Gastroesophageal sphincter (tissue), 3 donors: Measurements from ENCODE around the gene GNAO1.

Experiments
- CTCF ChIP-seq, 4 experiments: fragments of 200-600 bp in 2 of 4; fragments of 450-650 bp in 2 of 4; sonication (generic) in 1 of 4; IDR thresholded peaks; one replicate each; pipeline ENCODE4 v1.5.1; 2017 to 2019; ENCODE audit warnings: antibody characterized with exemption in 4 of 4, mild to moderate bottlenecking in 2 of 4, moderate library complexity in 2 of 4
- EP300 ChIP-seq: sonication (generic); formaldehyde crosslinking; IDR thresholded peaks from one replicate; pipeline ENCODE4 v1.6.1; 2017; ENCODE audit warnings: antibody characterized with exemption, mild to moderate bottlenecking
- POLR2A ChIP-seq, 2 donors: fragments of 450-650 bp; IDR thresholded peaks; one replicate each; pipeline ENCODE4 v1.6.1; 2017; ENCODE audit warnings: antibody characterized with exemption in 2 of 2, mild to moderate bottlenecking in 2 of 2, moderate library complexity in 1 of 2
- POLR2AphosphoS5 ChIP-seq: sonication (generic); formaldehyde crosslinking; IDR thresholded peaks from one replicate; pipeline ENCODE4 v1.6.1; 2017; ENCODE audit warnings: antibody characterized with exemption

DNA sequence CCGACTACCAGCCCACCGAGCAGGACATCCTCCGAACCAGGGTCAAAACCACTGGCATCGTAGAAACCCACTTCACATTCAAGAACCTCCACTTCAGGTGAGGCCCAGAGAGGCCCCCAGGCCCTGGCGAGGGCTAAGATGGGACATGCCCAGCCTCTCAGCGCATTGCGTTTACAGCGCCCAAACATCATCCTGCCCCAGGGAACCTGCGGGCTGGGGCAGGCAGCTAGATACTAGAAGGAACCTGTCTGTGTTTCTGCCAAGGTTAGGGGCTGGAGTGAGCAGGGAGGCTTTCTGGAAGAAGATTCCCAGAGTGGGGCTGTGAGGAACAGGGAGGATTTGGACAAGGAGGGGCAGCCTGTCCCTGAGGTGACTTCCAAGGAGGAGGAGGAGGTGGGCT lies 143.5 kb downstream of the GNAO1 start:
- no peak for TF ChIP-seq POLR2A (IDR thresholded peaks at IDR 0.05)
- TF ChIP-seq CTCF (IDR thresholded peaks at IDR 0.05) = no peak
- no peak for TF ChIP-seq EP300
- no peak for TF ChIP-seq POLR2AphosphoS5
